ENCODE measurements around the gene CPSF4. TPM values are rescaled to one million over a fixed set of nuclear protein-coding genes. Genes with fewer than 3 reads are reported as not detected.

CPSF4 gene
- total RNA-seq, 4 donors from 2014 or later = 13.6 to 34.6 (median 23.0) TPM

GRCh38 chr7:99407872-99408378 is 30.8 kb upstream of the CPSF4 start:
- Histone ChIP-seq H3K4me1 (peaks cover 3 to 60% (median 21%) of the 10 kb centered on the region in 3 donors), H3K36me3 (peaks cover 0 to 51% of the 10 kb centered on the region in 2 donors)
- WGBS, 2 donors (ENCODE audit: low coverage in 1 of 2) = 0% methylated on average over 16 of the region's 28 CpGs

GRCh38 chr7:99408379-99409191 is 30.2 kb upstream of the CPSF4 start, which contains the start of the genes BUD31 and PDAP1:
BUD31 (plus strand) TSS chr7:99408969; CDS start chr7:99411093, 2,124 bp downstream.
PDAP1 (minus strand) TSS chr7:99408597; CDS start chr7:99408548, 49 bp downstream.
- Histone ChIP-seq H3K36me3 (peaks cover 0 to 51% of the 10 kb centered on the region in 2 donors), H3K4me1 (peaks cover 3 to 60% (median 21%) of the 10 kb centered on the region in 3 donors), H3K27ac (peak within 1 kb of the TSS; percentile 82 to 97 (median 96)), H3K9me3 (no peaks in the 10 kb centered on the region), H3K27me3 (no peaks in the 10 kb centered on the region), H3K4me3 (peak within 1 kb of the TSS; percentile 65 to 83)
- 0 to 1% methylated on average over 7 to 13 of the region's 72 CpGs for WGBS, 2 donors (ENCODE audit: low coverage in 1 of 2)
- peak; percentile 95 for ATAC-seq
- peak in 3 of 4 experiments; percentile 12 to 55 (median 53) for TF ChIP-seq CTCF (IDR thresholded peaks at IDR 0.05)
- TF ChIP-seq EP300 (IDR thresholded peaks at IDR 0.05) = no peak
- peak; percentile 88 for TF ChIP-seq POLR2AphosphoS5 (IDR thresholded peaks at IDR 0.05)
- peak; percentile 49 to 54 for TF ChIP-seq POLR2A (IDR thresholded peaks at IDR 0.05)

More at GRCh38 chr7:99407872-99408378, 30.8 kb upstream of the CPSF4 start:
- Histone ChIP-seq H3K27me3 (no peaks in the 10 kb centered on the region), H3K9me3 (no peaks in the 10 kb centered on the region), H3K27ac (peak overlapping the region; percentile 82 to 97 (median 96)), H3K4me3 (peak overlapping the region; percentile 65 to 83)
- peak; percentile 60 for ATAC-seq
- TF ChIP-seq CTCF (IDR thresholded peaks at IDR 0.05) (no peak), POLR2AphosphoS5 (IDR thresholded peaks at IDR 0.05) (peak; percentile 57)

- WGBS, 2 donors (ENCODE audit: low coverage in 1 of 2) = 0% methylated on average over 11 to 18 of the region's 18 CpGs
- Histone ChIP-seq H3K4me1 (peaks cover 3 to 54% (median 21%) of the 10 kb centered on the region in 3 donors), H3K4me3 (peak overlapping the region; percentile 65 to 83), H3K36me3 (peaks cover 0 to 51% of the 10 kb centered on the region in 2 donors), H3K27me3 (no peaks in the 10 kb centered on the region), H3K9me3 (no peaks in the 10 kb centered on the region), H3K27ac (peak overlapping the region; percentile 82 to 97 (median 96))
- no peak for ATAC-seq
- TF ChIP-seq EP300 (IDR thresholded peaks at IDR 0.05) (no peak), POLR2AphosphoS5 (IDR thresholded peaks at IDR 0.05) (no peak), CTCF (IDR thresholded peaks at IDR 0.05) (peak in 1 of 4 experiments; percentile 2)
These were observed 29.6 kb upstream of the CPSF4 start for GRCh38 chr7:99409192-99409572.

- H3K9me3 ChIP-seq = no peaks in the 10 kb centered on the region
- no peak for TF ChIP-seq POLR2A (IDR thresholded peaks at IDR 0.05)
- no peak for ATAC-seq
- peak overlapping the region; percentile 82 to 97 (median 96) for H3K27ac ChIP-seq
- no peaks in the 10 kb centered on the region for H3K27me3 ChIP-seq
- H3K4me3 ChIP-seq = peak overlapping the region; percentile 65 to 83
- H3K4me1 ChIP-seq = peaks cover 3 to 48% (median 21%) of the 10 kb centered on the region in 3 donors
- 22 to 41% methylated on average over 2 to 3 of the region's 3 CpGs for WGBS, 2 donors (ENCODE audit: low coverage in 1 of 2)
- peaks cover 0 to 51% of the 10 kb centered on the region in 2 donors for H3K36me3 ChIP-seq
These were observed 28.9 kb upstream of the CPSF4 start for GRCh38 chr7:99409806-99410205.

- Histone ChIP-seq H3K4me1 (peaks cover 3 to 48% (median 21%) of the 10 kb centered on the region in 3 donors), H3K9me3 (no peaks in the 10 kb centered on the region), H3K36me3 (peaks cover 0 to 56% of the 10 kb centered on the region in 2 donors), H3K27me3 (no peaks in the 10 kb centered on the region), H3K4me3 (no peak overlapping the region), H3K27ac (no peak overlapping the region)
- no peak for ATAC-seq
- 90 to 100% methylated on average over 2 of the region's 2 CpGs for WGBS, 2 donors (ENCODE audit: low coverage in 1 of 2)
- no peak for TF ChIP-seq POLR2A (IDR thresholded peaks at IDR 0.05)
These were observed 28.1 kb upstream of the CPSF4 start for GRCh38 chr7:99410635-99411034.

Measured in gastroesophageal sphincter (tissue), 4 donors.